ENCODE results near the gene BMP10.

- TF ChIP-seq CTCF (IDR thresholded peaks at IDR 0.05) (no peak), EZH2phosphoT487 (IDR thresholded peaks at IDR 0.05) (no peak), EZH2 (IDR thresholded peaks at IDR 0.05) (no peak)
These were observed 13.2 kb downstream of the BMP10 start for GRCh38 chr2:68857855-68858456.

Measured in neural progenitor cell (in vitro differentiated cells).